Testis (tissue), 3 donors: ENCODE measurements around the gene ENDOU. TPM values are rescaled to one million over a fixed set of nuclear protein-coding genes. Genes with fewer than 3 reads are reported as not detected.

Experiments used
- DNase-seq: peaks from one replicate; pipeline ENCODE4 v3.0.0-alpha.2; 2019
- H3K27ac ChIP-seq, 2 donors: fragments of 200-600 bp; sonication (generic); one replicate each; pipeline ENCODE4 v1.5.1; 2019
- H3K27me3 ChIP-seq: fragments of 200-600 bp; sonication (generic); one replicate; pipeline ENCODE4 v1.5.1; 2019
- H3K36me3 ChIP-seq: fragments of 200-600 bp; sonication (generic); one replicate; pipeline ENCODE4 v1.5.1; 2017; ENCODE audit warnings: low read depth; ENCODE audit errors: missing control alignments
- H3K4me1 ChIP-seq: fragments of 200-600 bp; sonication (generic); one replicate; pipeline ENCODE4 v1.5.1; 2019
- H3K4me3 ChIP-seq, 2 donors: fragments of 200-600 bp; sonication (generic); one replicate each; pipeline ENCODE4 v1.5.1; 2017 to 2019
- H3K9me3 ChIP-seq: fragments of 200-600 bp; sonication (generic); one replicate; pipeline ENCODE4 v1.5.1; 2017
- POLR2A ChIP-seq: fragments of 450-650 bp; IDR thresholded peaks from one replicate; pipeline ENCODE4 v1.6.1; 2017; ENCODE audit warnings: antibody characterized with exemption, mild to moderate bottlenecking, moderate library complexity
- WGBS, 2 donors: methylation state at CpG; one replicate each; pipeline ENCODE4 v1.1.5; 2018; 5-methylcytosine and 5-hydroxymethylcytosine counted together
- intact Hi-C: fragments of 100-400 bp; cut with DNase I; formaldehyde crosslinking; loops from one replicate; pipeline ENCODE4 v1.15.1; 2023; ENCODE audit warnings: low total_unique reads
- polyA plus RNA-seq: library from polyadenylated mRNA; stranded (reverse); fragments of 350-450 nt; fragmentation: Illumina TruSeq; extraction: RNeasy Lipid Tissue Mini Kit (QIAGEN cat#74804); gene quantifications from one replicate; pipeline ENCODE4 v1.2.3, GENCODE V29; 2014; ENCODE audit warnings: low read depth, low replicate concordance; ENCODE audit not compliant: insufficient read depth
- total RNA-seq, 2 donors: library from RNA; depleted of rRNA; stranded (reverse); fragments of >200 nt; gene quantifications; one replicate each; pipeline ENCODE4 v1.2.3, GENCODE V29; 2016
- TF ChIP-seq, protein P1 (sequence below), 3 experiments: fragments of 450-650 bp in 2 of 3; fragments of 200-600 bp in 1 of 3; sonication (generic) in 1 of 3; IDR thresholded peaks; one replicate each; pipeline ENCODE4 v1.5.1; 2016 to 2019; ENCODE audit warnings: antibody characterized with exemption in 3 of 3, mild to moderate bottlenecking in 2 of 3, moderate library complexity in 1 of 3

The ENDOU gene
- total and polyA plus RNA-seq, 3 donors from 2014 or later = 0.16 to 0.43 (median 0.21) TPM

- H3K27ac ChIP-seq = no peak overlapping the region
- H3K36me3 ChIP-seq = no peaks in the 10 kb centered on the region
These were observed 37.7 kb upstream of the ENDOU start for GRCh38 chr12:47762850-47763465.

DNA sequence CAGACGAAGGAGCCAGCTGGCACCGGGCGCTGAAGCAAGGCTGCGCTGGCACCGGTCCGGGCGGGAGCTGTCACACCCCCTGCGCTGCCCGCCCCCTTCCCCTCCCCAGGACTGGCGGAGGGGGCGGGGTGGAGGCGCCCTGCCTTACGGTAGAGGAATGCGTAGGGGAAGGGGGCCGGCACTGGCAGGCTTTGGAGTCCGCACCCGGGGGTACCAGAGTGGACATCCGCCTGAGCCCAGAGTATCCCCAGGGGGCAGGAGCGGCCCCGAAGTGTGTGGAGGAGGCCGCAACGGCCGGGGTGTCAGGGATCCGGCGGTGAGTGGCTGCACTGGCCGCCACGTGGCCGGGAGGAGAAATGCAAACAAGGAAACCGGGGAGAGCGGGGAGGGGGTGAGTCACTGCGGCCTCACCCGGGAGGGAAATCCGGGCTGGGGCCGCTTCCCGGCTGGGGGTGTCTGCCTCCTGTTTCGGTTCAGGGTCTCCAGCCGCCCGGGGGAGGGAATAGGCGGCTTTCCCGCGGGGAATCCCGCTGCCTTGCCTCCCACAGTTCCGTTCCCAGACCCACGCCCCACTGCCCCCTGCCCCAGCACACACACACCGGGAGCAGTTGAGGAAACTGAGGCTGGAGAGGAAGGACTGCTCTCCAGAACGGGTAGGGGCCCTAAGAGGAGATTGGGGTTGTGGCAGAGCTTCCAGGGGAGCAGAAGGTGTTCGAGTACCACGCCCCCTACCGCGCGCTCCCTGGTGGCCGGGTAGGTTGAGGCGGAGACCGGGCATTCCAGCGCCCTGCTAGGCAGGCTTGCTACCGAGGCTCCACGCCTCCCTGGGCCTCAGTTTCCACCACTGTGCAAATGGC, 33.8 kb upstream of the ENDOU start, which contains the start of gene RAPGEF3:
TSS of gene RAPGEF3 (minus strand) at position 47 of the 857 bp plus-strand sequence. CDS start 324 bp downstream, outside the sequence.
- intact Hi-C loops = no loop called here

More at GRCh38 chr12:47762850-47763465, 37.7 kb upstream of the ENDOU start:
- no peak for TF ChIP-seq POLR2A
- TF ChIP-seq, protein P1, sequence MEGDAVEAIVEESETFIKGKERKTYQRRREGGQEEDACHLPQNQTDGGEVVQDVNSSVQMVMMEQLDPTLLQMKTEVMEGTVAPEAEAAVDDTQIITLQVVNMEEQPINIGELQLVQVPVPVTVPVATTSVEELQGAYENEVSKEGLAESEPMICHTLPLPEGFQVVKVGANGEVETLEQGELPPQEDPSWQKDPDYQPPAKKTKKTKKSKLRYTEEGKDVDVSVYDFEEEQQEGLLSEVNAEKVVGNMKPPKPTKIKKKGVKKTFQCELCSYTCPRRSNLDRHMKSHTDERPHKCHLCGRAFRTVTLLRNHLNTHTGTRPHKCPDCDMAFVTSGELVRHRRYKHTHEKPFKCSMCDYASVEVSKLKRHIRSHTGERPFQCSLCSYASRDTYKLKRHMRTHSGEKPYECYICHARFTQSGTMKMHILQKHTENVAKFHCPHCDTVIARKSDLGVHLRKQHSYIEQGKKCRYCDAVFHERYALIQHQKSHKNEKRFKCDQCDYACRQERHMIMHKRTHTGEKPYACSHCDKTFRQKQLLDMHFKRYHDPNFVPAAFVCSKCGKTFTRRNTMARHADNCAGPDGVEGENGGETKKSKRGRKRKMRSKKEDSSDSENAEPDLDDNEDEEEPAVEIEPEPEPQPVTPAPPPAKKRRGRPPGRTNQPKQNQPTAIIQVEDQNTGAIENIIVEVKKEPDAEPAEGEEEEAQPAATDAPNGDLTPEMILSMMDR (IDR thresholded peaks at IDR 0.05) = no peak
- 54 to 69% methylated on average over 3 of the region's 3 CpGs for WGBS, 2 donors
- intact Hi-C loops = no loop called here
- Histone ChIP-seq H3K4me3 (no peak overlapping the region), H3K4me1 (peaks cover 26% of the 10 kb centered on the region), H3K27me3 (no peaks in the 10 kb centered on the region), H3K9me3 (no peaks in the 10 kb centered on the region)
- DNase-seq = no peak

GRCh38 chr12:47758584-47758833, 33.2 kb upstream of the ENDOU start:
- no peaks in the 10 kb centered on the region for H3K27me3 ChIP-seq
- 3 to 7% methylated on average over 2 to 10 of the region's 10 CpGs for WGBS, 2 donors
- DNase-seq = no peak
- H3K36me3 ChIP-seq = no peaks in the 10 kb centered on the region
- H3K9me3 ChIP-seq = no peaks in the 10 kb centered on the region
- H3K4me3 ChIP-seq = peak overlapping the region; percentile 56 to 70
- H3K27ac ChIP-seq = peak overlapping the region; percentile 53 to 71
- peaks cover 44% of the 10 kb centered on the region for H3K4me1 ChIP-seq
- intact Hi-C loops = no loop called here
- no peak for TF ChIP-seq POLR2A
- TF ChIP-seq, protein P1 (IDR thresholded peaks at IDR 0.05) = no peak

More for the DNA sequence above, 33.8 kb upstream of the ENDOU start, which contains the start of gene RAPGEF3:
- peak within 1 kb of the TSS; percentile 56 to 70 for H3K4me3 ChIP-seq
- TF ChIP-seq POLR2A = no peak
- TF ChIP-seq, protein P1 (IDR thresholded peaks at IDR 0.05) = peak; percentile 16 to 64 (median 50)
- peak within 1 kb of the TSS; percentile 53 to 71 for H3K27ac ChIP-seq
- H3K36me3 ChIP-seq = no peaks in the 10 kb centered on the region
- 2 to 4% methylated on average over 37 to 57 of the region's 57 CpGs for WGBS, 2 donors
- no peaks in the 10 kb centered on the region for H3K27me3 ChIP-seq
- H3K9me3 ChIP-seq = no peaks in the 10 kb centered on the region
- H3K4me1 ChIP-seq = peaks cover 42% of the 10 kb centered on the region
- peak; percentile 84 for DNase-seq

DNA sequence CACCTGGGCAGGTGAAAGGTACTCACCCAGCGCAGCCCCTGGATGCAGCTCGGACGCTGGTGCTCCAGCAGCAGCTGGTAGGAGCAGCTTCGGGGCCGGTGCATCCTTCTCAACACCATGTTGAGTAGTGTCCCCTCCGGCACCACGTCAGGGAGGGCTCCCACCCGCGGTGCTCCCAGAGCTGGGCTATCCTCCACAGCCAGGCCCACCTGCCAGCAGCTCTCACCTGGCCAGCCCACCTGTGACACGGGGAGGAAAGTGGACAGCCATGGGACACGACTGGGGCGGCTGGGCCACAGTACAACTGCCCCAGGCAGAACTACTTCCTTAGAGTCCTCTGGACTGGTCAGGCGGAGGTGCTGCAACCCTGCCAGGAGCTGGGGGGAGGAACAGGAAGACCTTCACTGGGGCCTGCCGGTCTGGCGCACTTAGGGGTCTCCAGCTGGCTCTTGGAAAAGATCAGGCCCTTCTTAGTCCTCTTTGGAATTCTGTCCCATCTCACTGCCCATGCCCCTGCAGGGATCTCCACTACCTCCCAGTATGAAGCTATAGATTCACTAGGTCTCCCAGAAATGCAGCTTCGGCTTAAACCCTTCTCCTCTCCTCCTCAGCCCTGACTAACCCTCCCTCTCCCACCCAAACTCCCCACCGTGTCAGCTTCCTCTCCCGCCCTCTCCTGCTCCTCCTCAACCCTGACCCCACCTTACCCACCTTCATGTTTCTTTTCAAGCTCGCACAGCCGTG, 32.7 kb upstream of the ENDOU start:
- TF ChIP-seq POLR2A = no peak
- TF ChIP-seq, protein P1 (IDR thresholded peaks at IDR 0.05) = no peak
- no peak for DNase-seq
- peak overlapping the region; percentile 56 to 70 for H3K4me3 ChIP-seq
- H3K27ac ChIP-seq = peak overlapping the region; percentile 53 to 71
- no peaks in the 10 kb centered on the region for H3K36me3 ChIP-seq
- no peaks in the 10 kb centered on the region for H3K27me3 ChIP-seq
- peaks cover 44% of the 10 kb centered on the region for H3K4me1 ChIP-seq
- 4 to 27% methylated on average over 5 to 20 of the region's 20 CpGs for WGBS, 2 donors
- intact Hi-C loops = no loop called here
- no peaks in the 10 kb centered on the region for H3K9me3 ChIP-seq
